NCI-H460 (cell line): ENCODE data around the gene TRIB2. TPM values are rescaled to one million over a fixed set of nuclear protein-coding genes. Genes with fewer than 3 reads are reported as not detected.

Source experiments
- DNase-seq: peaks from one replicate; pipeline ENCODE4 v3.0.0-alpha.2; 2016; ENCODE audit warnings: low read depth; ENCODE audit errors: extremely low read depth
- total RNA-seq: library from RNA; depleted of rRNA; stranded (reverse); fragments of >200 nt; shearing (Covaris generic); gene quantifications from 2 replicates; pipeline ENCODE4 v1.2.3, GENCODE V29; 2014

Gene TRIB2
- total RNA-seq, 1 experiment from 2014 or later, result 4.4 TPM

- DNase-seq, result no peak
Measured at GRCh38 chr2:12718711-12719399, 2.1 kb downstream of the TRIB2 start.

- no peak for DNase-seq
Measured at GRCh38 chr2:12719400-12720277, 2.9 kb downstream of the TRIB2 start.

- DNase-seq, result no peak
Measured at GRCh38 chr2:12720278-12720620, 3.5 kb downstream of the TRIB2 start.

- no peak for DNase-seq
Measured at GRCh38 chr2:12720754-12721378, 4.1 kb downstream of the TRIB2 start.

GRCh38 chr2:12721566-12722446, 5.1 kb downstream of the TRIB2 start:
- no peak for DNase-seq

- no peak for DNase-seq
Measured at GRCh38 chr2:12722447-12723316, 5.9 kb downstream of the TRIB2 start.

- no peak for DNase-seq
Measured at GRCh38 chr2:12723736-12724463, 7.2 kb downstream of the TRIB2 start.

- DNase-seq, result no peak
Measured at GRCh38 chr2:12725233-12726187, 8.8 kb downstream of the TRIB2 start.

- no peak for DNase-seq
Measured at GRCh38 chr2:12726271-12726670, 9.5 kb downstream of the TRIB2 start.

GRCh38 chr2:12727065-12727464, 10.3 kb downstream of the TRIB2 start:
- no peak for DNase-seq

- no peak for DNase-seq
Measured at GRCh38 chr2:12727641-12728040, 10.9 kb downstream of the TRIB2 start.

- no peak for DNase-seq
Measured at GRCh38 chr2:12728221-12728777, 11.6 kb downstream of the TRIB2 start.

- no peak for DNase-seq
Measured at GRCh38 chr2:12730265-12730664, 13.5 kb downstream of the TRIB2 start.

GRCh38 chr2:12731701-12732280, 15.1 kb downstream of the TRIB2 start:
- no peak for DNase-seq

- no peak for DNase-seq
Measured at GRCh38 chr2:12732651-12733050, 15.9 kb downstream of the TRIB2 start.

GRCh38 chr2:12733846-12734245, 17.1 kb downstream of the TRIB2 start:
- DNase-seq, result no peak
